Left renal cortex interstitium (tissue), 4 donors: ENCODE measurements around the gene FICD. TPM values are rescaled to one million over a fixed set of nuclear protein-coding genes. Genes with fewer than 3 reads are reported as not detected.
"Not testable (repeated sequence)": the region's sequence is repeated elsewhere in the genome, so short reads cannot be mapped to it uniquely, and the experiment has no call there.

Experiments used
- DNase-seq, 4 donors: peaks; one replicate each; pipeline ENCODE4 v3.0.0-alpha.2; 2013; ENCODE audit warnings: low read depth in 4 of 4, low spot score in 2 of 4, missing footprints in 1 of 4
- polyA plus RNA-seq, 4 donors: library from polyadenylated mRNA; unstranded; fragments of 120-200 nt; gene quantifications; one replicate each; pipeline ENCODE4 v1.2.1, GENCODE V29; 2013; ENCODE audit not compliant: insufficient read length in 4 of 4

Gene FICD
- polyA plus RNA-seq, 4 donors: 3.5 to 4.3 (median 4.0) TPM

DNA sequence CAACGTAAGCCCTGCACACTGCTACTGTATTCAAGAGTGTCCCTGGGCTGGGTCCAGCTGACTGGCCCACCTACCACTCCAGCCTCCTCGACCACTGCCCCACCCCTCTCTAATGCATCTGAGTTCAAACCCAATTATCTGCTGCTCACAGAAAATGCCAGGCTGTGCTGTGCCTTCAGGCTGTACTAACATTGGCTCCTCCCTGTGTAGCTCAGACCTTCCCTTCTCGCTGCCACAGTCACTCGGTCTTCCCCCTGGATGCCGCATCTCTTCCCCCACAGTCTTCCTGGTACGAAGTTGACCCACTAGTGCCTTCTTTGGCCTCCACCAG lies 12.1 kb downstream of the FICD start:
- DNase-seq: no peak

DNA sequence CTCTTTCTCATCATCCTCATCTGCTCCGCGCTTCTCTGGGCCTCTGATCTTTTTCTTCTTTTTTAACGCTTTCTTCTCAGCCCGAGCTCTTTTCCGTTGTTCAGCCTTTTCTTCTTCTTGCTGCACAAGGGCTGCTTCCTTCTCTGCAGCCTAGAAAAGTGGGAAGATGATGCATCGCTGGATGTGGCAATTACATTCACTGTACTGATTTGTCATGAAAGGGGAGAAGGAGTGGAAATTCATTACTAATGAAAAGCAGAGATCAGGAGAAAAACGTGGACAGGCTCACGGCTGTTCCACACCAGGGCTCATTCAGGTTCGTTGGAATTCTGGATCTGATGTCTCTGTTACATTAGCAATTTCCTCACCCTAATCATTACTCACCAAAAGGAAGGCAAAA lies 15.1 kb downstream of the FICD start:
- no peak for DNase-seq

DNA sequence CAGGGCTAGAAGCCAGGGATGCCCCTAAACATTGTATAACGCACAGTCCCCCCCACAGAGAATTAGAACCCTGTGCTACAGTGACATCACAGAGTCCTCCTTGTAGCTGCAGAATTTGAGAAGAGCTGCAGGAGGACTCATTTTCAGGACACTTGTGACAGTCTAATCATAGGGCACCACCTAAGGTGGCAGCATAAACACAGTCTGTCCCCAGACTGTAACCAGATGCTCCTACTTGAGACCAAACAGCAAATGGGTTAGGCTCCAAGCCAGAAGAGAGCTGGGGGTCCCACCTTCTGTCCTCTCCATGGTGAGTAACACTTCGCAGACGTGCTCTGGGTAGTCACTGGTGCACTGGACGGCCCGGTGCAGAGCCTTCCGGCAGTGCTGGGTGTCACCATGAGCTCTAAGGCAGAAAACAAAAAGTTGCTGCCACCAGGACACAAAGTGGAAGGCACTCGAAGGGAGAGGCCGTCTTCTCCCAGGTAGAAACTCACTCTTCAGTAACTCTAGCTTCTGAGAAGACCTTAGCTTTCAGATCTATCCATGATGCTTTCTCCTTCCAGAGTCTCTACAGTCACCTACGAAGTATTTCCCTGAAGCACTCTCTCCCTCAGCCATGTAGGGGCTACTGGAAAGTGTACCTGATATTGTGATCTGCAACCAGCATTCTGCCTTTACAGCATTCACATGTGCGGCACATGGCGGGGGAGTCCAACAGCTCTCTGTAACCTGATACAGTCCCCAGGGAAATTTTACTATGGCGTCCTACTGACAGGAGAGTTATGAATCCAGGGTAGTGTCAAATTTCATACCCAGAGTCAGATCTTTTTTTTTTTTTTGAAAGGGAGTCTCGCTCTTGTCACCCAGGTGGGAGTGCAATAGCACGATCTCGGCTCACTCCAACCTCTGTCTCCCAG lies 17.1 kb downstream of the FICD start:
- no peak for DNase-seq

DNA sequence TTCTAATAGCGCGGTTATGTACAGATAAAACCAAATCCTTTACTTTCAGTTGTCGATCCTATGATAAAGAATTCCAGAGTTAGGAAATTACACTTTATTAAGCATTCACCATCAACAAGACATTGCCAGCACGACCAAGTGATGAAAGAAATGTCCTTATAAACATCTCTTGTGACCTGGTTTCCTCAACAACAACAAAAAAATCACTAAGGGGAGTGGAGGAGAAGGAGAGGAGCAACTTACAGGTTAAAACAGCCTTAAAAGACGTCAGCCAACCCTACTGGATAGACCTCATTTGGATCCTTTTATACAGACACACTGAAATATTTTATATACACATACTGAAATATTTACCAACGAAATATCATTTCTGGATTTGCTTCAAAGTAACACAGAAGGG lies 23.1 kb downstream of the FICD start:
- no peak for DNase-seq

DNA sequence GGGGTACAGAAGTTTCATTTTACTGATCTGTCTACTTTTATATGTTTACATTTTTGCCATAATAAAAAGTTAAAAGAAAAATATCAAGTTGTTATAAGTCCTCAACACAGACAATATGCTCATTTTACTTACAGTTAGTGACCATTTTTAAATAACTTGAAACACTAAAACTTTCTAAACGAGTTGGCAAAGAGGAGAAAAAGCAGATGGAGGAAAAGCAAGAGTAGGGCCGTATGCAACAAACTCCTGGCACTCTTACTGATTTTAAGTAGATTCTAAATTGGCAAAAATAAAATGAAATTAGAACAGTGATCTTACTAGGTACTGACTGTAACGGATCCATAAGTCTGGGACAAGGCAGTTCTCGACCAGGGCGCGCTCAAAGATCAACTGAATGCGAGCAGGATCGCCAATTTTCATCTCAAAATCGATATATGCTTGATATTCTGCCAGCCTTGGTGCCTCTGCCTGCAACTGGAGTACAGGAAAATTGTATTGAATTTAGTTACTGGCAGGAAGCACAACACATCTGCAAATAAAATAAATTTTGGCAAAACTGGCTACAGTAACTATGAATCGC lies 23.6 kb downstream of the FICD start:
- no peak for DNase-seq

DNA sequence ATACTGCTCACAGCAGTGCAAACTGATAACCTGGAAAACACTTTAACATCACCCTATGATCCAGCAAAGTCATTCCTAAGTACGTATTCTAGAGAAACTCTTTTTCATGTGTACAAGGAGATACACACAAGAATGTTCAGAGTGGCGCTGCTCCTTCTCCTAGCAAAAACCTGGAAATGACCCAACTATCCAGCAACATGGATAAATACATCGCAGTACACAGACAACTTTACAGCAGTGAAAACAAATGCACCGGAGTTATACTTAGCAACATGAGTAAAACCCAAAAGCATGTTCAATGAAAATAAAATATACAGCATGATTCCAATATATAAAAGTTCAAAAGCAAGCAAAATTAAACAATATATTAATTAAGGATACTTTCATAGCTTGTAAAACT lies 27.2 kb downstream of the FICD start:
- DNase-seq: no peak

DNA sequence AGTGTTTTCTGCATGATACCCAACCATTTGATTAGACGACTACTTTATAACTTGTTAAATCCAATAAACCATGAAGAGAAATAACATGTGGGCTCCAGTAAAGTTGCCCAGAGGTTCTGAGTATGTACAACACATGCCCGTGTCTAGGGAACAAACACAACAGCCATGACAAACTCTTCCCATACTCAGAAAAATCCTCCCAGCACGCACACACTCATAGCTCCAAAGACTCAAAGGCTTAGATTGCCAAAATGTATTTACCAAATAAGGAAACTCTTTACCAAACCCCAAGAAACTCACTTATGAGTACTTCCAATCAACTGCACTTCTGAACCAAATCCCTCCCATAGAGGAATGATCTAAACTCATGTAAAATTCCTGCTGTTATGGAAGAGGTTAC lies 28.6 kb downstream of the FICD start:
- DNase-seq: no peak

DNA sequence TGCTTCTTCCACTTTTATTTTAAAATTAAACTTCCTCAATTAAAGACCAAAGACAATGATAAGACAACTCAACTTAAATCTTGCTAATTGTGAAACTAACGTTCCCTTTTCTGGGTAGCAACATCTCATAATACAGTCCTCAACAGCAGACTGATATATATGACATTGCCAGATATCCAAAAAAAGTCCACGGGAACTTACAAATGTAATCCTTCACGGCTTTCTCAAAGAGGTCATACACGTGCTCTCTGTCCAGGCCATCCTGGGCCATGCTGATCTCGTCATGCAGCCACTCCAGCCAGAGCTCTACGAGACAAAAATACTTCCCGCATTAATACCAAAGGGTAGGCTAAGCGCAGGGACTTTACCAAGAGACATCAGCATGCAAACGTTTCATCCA lies 32.6 kb downstream of the FICD start:
- no peak for DNase-seq

DNA sequence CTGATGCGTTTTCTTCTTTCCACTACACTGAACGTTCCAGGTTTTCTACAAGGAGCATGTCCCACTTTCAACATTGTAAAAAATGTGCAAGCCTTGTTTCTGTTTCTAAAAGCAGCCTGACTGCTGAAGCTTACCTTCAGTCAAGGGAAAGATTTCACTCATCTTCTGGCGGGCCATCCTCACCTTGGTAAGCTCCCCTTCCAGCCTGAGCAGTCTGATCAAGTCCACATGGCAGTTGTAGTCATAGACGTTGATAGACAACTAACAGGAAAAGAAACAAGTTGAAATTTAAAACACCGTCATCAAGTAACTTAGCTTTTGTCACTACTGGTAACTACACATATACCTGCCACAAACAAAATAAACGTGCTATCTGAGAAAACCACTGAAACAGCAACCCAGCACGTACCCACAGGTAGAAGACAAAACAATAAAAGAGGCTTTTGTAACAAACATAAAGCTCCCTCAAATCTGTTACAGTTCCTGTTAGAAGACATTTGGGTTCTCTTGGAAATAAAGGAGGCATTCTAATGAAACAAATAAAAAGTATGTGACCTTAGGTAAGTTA lies 34.0 kb downstream of the FICD start:
- DNase-seq: no peak

DNA sequence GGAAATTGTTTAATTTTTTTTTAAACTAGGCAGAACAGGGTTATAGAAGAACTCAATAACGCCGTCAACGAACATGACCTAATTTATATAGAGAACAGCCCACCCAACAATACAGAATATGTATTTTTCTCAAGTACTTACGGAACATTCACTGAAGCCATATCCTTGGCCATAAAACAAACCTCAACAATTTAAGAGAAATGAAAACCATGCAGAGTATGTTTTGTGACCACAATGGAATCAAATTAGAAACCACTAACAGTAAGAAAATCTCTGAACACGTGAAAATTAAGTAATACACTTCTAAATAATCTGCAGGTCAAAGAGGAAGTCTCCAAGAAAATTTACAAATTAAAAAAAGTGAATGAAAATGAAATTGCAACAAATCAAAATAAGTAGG lies 36.5 kb downstream of the FICD start:
- DNase-seq: no peak

DNA sequence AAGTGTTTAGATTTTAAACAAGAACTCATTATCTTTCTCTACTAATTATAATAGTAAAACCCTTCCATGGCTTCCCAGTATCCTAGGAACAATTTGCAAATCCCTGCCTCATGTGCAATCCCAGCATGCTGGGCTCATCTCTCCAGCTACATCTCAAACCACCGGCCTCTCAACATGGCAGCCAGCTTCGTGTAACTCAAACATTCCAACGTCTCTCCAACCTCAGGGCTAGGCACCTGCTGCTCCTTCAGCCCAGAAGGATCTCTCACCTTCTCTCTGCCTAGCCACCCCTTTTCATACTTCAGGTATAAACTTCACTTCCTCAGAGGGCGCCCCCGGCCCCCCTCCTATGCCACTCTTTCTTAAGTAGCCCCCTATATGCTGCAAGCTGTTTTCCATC lies 38.7 kb downstream of the FICD start:
- DNase-seq: no peak

DNA sequence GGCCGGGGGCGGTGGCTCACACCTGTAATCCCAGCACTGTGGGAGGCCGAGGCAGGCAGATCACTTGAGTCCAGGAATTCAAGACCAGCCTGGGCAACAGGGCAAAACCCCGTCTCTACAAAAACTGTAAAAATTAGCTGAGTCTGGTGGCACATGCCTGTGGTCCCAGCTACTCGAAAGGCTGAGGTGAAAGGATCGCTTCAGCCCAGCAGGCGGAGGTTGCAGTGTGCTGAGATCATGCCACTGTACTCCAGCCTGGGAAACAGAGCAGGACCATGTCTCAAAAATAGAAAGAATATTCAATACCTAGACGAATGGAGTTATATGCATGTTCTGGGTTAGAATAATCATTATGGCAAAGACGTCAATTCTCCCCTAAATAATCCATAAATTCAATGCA lies 40.3 kb downstream of the FICD start:
- DNase-seq: not testable (repeated sequence)

DNA sequence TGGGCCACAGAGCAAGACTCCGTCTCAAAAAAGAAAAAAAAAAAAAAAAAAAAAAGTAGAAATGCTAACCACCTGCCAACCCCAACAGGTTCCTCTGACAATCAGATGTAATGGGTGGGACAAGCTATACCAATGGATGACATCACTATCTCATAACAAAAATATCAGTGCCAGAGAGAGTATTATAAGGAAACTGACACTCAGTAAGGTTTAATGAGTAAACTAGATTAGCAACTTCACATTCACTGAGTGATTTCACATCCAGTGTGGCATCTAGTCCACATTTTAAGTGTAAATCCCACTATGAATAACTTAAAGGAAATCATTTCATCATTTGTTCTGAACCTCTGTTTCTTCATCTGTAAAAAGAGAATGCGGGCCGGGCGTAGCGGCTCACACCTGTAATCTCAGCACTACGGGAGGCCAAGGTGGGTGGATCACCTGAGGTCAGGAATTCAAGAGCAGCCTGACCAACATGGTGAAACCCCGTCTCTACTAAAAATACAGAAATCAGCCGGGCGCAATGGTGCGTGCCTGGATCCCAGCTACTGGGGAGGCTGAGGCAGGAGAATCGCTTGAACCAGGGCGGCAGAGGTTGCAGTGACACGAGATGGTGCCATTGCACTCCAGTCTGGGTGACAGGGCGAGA lies 44.1 kb downstream of the FICD start:
- no peak for DNase-seq

DNA sequence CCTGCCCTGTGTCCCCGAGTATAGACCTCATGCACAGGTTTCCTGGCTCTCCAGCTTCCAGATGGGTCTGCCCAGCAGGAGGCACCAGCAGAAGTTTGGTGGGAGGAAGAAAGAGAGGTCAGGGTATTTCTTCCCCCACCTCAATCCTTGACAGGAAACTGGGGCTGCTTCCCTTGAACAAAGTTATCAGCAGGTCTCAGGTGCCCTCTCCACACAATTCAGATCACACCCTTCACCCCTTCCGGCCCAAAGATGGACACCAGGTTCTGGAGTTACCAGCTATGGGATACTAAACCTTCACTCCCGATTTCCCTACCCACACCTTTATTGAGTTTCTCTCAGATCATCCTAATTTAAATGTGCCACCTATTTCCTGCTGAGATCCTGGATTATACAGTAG lies 44.7 kb downstream of the FICD start:
- no peak for DNase-seq

DNA sequence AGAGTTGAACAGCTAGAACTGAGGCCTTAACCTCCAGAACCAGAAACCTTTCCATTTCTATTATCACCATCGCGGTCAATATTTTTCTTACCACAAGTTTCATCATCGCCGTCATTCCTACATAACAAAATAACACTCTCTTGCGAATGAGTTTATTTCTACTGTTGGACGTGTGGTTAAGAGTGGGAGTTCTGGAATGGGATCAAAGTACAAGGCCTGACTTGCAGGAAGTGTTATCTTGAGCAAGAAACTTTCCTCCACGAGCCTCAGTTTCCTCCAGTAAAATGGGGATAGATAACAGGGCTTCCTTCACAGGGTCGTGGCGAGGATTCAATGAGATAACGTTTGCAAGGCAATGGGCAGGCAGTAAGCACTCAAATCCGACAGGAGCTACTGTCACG lies 45.2 kb downstream of the FICD start:
- DNase-seq: peak in 1 of 4 donors; percentile 4

DNA sequence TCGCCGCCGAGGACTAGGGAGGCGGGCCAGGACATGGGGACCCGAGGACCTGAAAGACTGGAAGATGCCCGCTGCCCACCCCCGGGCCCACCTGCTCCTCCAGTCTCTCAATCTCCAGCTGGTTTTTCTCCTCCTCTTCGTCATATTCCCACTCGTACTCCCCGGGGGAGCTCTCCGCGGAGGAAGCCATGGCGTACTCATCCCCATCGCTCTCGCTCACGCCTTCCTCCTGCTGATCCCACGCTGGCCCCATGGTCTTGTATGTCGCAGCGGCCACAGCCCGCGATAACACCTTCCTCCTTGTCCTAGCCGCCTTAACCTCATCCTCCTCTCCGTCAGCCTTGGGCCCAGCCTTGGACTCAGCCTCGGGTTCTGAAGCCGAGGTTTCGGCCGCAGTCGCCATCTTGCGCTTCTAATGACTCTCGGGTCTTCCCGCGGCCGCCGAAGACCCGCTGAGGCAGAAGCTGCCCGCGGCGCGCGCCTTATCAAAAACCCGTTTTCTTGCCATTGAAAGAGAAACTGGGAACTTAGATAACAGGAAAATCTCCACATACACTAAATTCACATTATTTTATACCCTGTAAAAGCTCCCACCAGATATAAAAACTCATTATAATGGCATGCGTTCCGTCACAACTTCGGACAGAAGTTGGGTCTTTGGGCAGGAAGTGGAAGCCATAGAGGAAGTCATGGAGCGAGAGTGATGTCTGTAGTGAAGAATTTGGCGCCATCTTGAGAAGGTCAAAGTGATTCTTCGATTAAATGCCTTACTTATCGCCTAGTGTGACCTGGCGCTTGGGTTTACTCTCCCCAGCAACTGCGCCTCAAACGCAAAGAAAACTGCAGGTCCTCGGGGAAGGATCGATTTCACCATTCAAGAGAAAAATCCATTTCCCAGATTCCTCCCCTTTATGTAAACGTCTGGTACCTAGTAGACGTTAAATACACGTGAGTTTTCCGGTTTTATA lies 46.0 kb downstream of the FICD start, which contains the start of gene SART3:
Gene SART3, minus strand, starts transcription at position 422 of the 968 bp plus-strand sequence. Its CDS starts 19 bp downstream, at position 403.
- DNase-seq: peak; percentile 83 to 97 (median 85)

DNA sequence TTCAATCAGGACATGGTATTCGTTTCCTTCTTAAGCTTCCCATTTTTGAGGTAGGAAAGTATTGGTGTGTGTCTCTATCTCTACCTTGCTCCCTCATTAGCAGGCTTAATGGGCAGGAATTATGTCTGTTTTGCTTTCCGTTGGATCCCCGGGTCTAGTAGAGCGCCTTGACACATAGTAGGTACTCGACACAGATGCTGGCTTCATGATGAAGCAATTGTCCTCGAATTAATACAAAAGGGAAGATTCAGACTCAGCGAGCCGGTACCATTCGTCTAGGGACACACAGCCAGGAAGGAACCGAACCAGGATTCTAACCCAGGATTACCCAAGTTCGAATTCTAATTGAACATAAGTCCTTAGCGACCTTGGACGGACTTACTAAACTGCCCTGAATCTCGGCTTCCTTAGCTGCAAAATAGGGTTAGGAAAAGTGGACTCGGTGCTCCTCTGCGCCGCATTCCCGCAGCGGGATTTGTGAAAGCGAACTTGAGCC lies 46.8 kb downstream of the FICD start:
- DNase-seq: peak in 1 of 4 donors; percentile 63

DNA sequence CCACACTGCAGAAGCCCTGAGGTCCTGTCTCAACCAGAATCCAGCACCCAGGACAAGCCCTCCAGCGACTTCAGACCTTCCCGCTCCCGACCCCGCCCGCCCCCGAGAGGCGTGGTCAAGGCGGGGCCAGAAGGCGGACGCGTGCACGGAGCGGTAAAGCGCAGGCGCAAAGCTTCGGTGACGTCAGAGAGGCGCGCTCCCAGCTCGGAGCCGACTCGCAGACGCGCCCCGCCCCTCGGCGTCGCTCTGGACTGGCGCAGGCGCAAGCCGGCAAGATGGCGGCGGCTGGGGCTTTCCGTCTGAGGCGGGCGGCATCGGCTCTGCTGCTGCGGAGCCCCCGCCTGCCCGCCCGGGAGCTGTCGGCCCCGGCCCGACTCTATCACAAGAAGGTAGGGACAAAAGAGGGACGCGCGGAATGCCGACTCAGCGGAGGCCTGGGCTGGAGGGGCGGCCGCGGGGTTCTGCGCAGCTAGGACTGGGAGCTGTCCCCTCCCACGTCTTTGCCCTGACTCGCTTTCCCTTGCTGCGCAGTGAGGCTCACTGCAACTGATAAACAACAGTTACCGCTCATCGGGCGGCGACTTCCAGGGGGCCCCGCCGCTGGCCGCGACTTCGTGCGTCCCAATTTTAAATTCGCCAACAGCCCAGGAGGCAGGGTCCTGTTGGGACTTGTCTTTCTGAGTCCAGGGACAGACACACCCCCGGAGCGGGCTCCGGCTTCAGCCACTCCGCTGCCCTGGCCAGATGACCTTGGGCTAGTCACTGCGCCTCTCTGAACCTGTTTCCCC lies 47.5 kb downstream of the FICD start, which contains the start of gene ISCU:
Gene ISCU, plus strand, starts transcription at position 249 of the 788 bp plus-strand sequence. Its CDS starts 27 bp downstream, at position 276.
- peak; percentile 92 to 98 (median 96) for DNase-seq
